Cardiac muscle cell (in vitro differentiated cells and primary cell): ENCODE measurements around the gene MAN1A1. TPM values are rescaled to one million over a fixed set of nuclear protein-coding genes. Genes with fewer than 3 reads are reported as not detected.

ENCODE experiments used
- DNase-seq, 2 donors: peaks; one replicate each; pipeline versions ENCODE4 v3.0.0 to v3.0.0-alpha.2; 2010 to 2017; ENCODE audit warnings: low read depth in 1 of 2, low spot score in 1 of 2
- H3K27ac ChIP-seq: fragments of 200-600 bp; sonication (generic); 2 replicates; pipeline ENCODE4 v1.5.1; 2016
- H3K27me3 ChIP-seq: fragments of 200-600 bp; sonication (generic); 2 replicates; pipeline ENCODE4 v1.6.0; 2016; ENCODE audit warnings: control low read depth
- H3K36me3 ChIP-seq: fragments of 200-600 bp; sonication (generic); 2 replicates; pipeline ENCODE4 v1.5.1; 2016; ENCODE audit warnings: control low read depth
- H3K4me1 ChIP-seq: fragments of 200-600 bp; sonication (generic); 2 replicates; pipeline ENCODE4 v1.8.1; 2017; ENCODE audit warnings: low read depth, mild to moderate bottlenecking, mixed run types
- H3K4me3 ChIP-seq: fragments of 200-600 bp; sonication (generic); 2 replicates; pipeline ENCODE4 v1.5.1; 2016; ENCODE audit warnings: mild to moderate bottlenecking
- H3K9me3 ChIP-seq: fragments of 200-600 bp; sonication (generic); 2 replicates; pipeline ENCODE4 v1.5.1; 2017; ENCODE audit warnings: low read depth, mild to moderate bottlenecking, control low read depth
- polyA plus RNA-seq: library from polyadenylated mRNA; unstranded; fragments of >200 nt; fragmentation: Nextera tagmentation; extraction: Ambion mirVana; gene quantifications from 2 replicates; pipeline ENCODE4 v1.2.1, GENCODE V29; 2016
- total RNA-seq: library from RNA; depleted of rRNA; stranded (reverse); fragments of >200 nt; gene quantifications from 2 replicates; pipeline ENCODE4 v1.2.3, GENCODE V29; 2016
- TF ChIP-seq, protein P1 (sequence below): IDR thresholded peaks from 2 replicates; pipeline ENCODE4 v1.5.1; 2012; ENCODE audit warnings: low read depth, mild to moderate bottlenecking, low read length

MAN1A1 gene
- total and polyA plus RNA-seq, 2 experiments from 2014 or later: 19.2 to 34.8 TPM

- no peaks in the 10 kb centered on the region for H3K4me1 ChIP-seq
- H3K9me3 ChIP-seq: no peaks in the 10 kb centered on the region
- peak in 1 of 2 donors; percentile 3 for DNase-seq
- H3K4me3 ChIP-seq: no peak overlapping the region
- no peaks in the 10 kb centered on the region for H3K27me3 ChIP-seq
- H3K27ac ChIP-seq: no peak overlapping the region
- no peaks in the 10 kb centered on the region for H3K36me3 ChIP-seq
- TF ChIP-seq, protein P1, sequence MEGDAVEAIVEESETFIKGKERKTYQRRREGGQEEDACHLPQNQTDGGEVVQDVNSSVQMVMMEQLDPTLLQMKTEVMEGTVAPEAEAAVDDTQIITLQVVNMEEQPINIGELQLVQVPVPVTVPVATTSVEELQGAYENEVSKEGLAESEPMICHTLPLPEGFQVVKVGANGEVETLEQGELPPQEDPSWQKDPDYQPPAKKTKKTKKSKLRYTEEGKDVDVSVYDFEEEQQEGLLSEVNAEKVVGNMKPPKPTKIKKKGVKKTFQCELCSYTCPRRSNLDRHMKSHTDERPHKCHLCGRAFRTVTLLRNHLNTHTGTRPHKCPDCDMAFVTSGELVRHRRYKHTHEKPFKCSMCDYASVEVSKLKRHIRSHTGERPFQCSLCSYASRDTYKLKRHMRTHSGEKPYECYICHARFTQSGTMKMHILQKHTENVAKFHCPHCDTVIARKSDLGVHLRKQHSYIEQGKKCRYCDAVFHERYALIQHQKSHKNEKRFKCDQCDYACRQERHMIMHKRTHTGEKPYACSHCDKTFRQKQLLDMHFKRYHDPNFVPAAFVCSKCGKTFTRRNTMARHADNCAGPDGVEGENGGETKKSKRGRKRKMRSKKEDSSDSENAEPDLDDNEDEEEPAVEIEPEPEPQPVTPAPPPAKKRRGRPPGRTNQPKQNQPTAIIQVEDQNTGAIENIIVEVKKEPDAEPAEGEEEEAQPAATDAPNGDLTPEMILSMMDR: no peak
Measured at GRCh38 chr6:119226089-119226488, 123.5 kb downstream of the MAN1A1 start.

GRCh38 chr6:119224095-119224701 is 125.4 kb downstream of the MAN1A1 start:
- TF ChIP-seq, protein P1: no peak
- no peaks in the 10 kb centered on the region for H3K9me3 ChIP-seq
- no peaks in the 10 kb centered on the region for H3K36me3 ChIP-seq
- H3K27me3 ChIP-seq: no peaks in the 10 kb centered on the region
- no peak overlapping the region for H3K4me3 ChIP-seq
- no peak overlapping the region for H3K27ac ChIP-seq
- H3K4me1 ChIP-seq: no peaks in the 10 kb centered on the region
- no peak for DNase-seq

GRCh38 chr6:119220452-119220851 is 129.1 kb downstream of the MAN1A1 start:
- no peaks in the 10 kb centered on the region for H3K27me3 ChIP-seq
- no peaks in the 10 kb centered on the region for H3K36me3 ChIP-seq
- no peak overlapping the region for H3K4me3 ChIP-seq
- TF ChIP-seq, protein P1: no peak
- DNase-seq: no peak
- H3K27ac ChIP-seq: no peak overlapping the region
- no peaks in the 10 kb centered on the region for H3K9me3 ChIP-seq
- H3K4me1 ChIP-seq: peaks cover 13% of the 10 kb centered on the region

GRCh38 chr6:119218548-119218947 is 131.0 kb downstream of the MAN1A1 start:
- TF ChIP-seq, protein P1: no peak
- Histone ChIP-seq H3K4me3 (no peak overlapping the region), H3K9me3 (no peaks in the 10 kb centered on the region), H3K27me3 (no peaks in the 10 kb centered on the region), H3K27ac (no peak overlapping the region), H3K4me1 (peaks cover 17% of the 10 kb centered on the region), H3K36me3 (no peaks in the 10 kb centered on the region)
- no peak for DNase-seq

DNA sequence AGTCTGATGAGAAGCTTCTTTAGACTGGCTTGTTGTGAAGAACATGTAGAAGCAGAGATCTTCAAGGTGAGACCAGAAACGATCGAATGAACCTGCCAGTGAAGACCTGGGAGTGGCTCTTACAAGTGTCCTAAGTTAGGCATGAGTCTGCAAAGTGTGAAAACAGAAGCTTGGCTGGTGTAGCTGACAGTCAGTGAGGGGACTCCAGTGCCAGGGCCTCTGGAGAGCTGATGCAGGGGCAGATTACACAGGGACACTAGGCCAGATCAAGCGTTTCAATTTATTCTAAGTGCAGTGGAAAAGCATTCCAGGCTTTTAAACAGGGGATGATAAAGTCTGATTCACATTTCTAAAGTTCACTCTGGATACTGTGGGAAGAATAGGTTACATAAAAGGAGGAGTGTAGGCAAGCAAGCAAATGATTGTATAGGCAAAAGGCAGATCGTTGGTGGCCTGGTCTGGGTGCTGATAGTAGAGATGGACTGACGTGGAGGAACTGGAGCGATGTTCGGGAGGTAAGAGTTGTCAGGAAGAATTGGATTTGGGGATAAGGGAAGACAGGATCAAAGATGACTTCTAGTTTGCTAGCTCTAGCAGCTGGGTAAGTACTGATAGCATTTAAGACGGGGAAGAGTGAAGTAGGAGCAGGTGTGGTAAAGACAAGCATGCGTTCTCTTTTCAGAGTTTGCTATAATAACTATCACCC is 133.5 kb downstream of the MAN1A1 start:
- no peaks in the 10 kb centered on the region for H3K9me3 ChIP-seq
- H3K27me3 ChIP-seq: no peaks in the 10 kb centered on the region
- H3K4me1 ChIP-seq: peaks cover 17% of the 10 kb centered on the region
- DNase-seq: peak in 1 of 2 donors; percentile 38
- H3K4me3 ChIP-seq: no peak overlapping the region
- peak overlapping the region; percentile 72 for H3K27ac ChIP-seq
- H3K36me3 ChIP-seq: no peaks in the 10 kb centered on the region
- TF ChIP-seq, protein P1: no peak
